Cerebellar cortex (tissue), 1 donor: ENCODE data around the gene CAMK1.

ENCODE experiments used
- DNase-seq: peaks from one replicate; pipeline ENCODE4 v3.0.0-alpha.2; 2015; ENCODE audit warnings: low spot score

CAMK1 gene

DNA sequence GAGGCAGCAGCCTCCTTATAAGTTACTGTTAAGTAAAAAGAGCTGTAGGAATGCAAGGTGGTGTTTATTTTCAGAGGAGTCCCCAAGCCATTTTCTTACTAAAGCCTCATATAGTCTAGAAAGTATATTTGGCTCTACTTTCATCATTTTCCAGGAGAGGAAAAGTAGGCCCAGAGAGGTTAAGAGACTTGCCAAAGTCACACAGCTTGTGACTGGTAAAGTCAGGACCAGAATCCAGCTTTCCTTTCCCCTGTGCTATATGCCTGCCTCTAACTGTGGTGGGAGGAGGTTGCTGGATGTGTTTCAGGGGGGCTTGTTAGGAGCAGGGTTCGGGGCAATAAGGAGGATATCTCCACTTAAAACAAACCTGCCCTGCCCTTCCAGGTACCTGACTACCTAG, 27.2 kb downstream of the CAMK1 start:
- no peak for DNase-seq

- DNase-seq, result no peak
Observed at GRCh38 chr3:9739181-9739580, 30.6 kb downstream of the CAMK1 start.

DNA sequence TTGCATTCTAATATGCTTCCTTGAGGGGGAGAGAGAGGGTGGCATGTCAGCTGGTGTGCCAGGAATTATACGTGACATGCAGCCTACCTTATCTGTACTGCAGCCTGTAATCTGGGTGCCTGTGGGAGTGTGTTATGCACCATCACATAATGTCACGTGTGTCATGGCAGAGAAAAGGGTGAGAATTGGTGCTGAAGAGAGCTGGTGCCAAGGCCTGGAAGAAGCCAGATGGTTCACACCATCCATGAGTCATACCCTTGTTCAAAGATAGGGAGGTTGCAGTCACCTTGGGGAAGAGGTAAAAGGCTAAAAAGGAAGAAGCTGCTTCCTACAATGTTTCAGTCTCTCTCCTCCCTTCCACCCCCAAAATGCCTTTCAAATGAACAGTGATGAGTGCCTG, 32.9 kb downstream of the CAMK1 start:
- no peak for DNase-seq

- peak; percentile 41 for DNase-seq
Observed at GRCh38 chr3:9732740-9733115, 37.0 kb downstream of the CAMK1 start.

DNA sequence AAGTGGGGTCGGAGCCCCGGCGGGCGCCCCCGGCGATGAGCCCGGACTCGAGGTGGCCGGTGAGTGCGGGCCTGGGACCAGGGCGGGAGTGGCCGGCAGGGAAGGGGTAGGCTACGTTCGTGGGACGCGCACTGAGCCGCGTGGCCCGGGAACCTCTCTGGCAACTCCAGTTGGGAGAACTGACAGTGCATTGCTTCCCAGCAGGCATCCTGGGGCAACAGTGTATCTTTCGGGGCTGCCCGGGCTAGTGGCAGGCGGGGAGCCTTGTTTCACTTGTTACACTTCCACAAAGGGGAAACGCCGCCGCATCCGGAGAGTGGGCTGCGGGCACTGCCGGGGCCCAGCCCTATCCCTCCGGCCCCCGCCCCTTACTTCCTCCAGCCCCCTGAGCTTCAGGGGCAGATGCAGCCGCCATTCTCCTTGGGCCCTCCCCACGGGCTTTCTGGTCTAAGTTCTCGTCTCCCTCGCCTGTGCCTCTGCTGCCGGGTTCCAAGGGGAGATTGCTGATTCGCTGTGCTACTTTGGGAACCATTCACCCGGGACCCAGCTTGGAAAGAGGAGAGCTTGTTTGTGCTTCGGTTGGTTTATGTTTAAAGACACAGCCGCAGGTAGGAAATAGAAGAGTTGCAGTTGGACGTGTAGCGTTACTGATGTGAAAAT, 37.5 kb downstream of the CAMK1 start:
- DNase-seq, result no peak

- DNase-seq, result peak; percentile 99
Observed at GRCh38 chr3:9731206-9732079, 38.3 kb downstream of the CAMK1 start, which contains the start of gene BRPF1. Gene BRPF1, plus strand, starts transcription at chr3:9731735. Its CDS starts 2,406 bp downstream, at chr3:9734141.

DNA sequence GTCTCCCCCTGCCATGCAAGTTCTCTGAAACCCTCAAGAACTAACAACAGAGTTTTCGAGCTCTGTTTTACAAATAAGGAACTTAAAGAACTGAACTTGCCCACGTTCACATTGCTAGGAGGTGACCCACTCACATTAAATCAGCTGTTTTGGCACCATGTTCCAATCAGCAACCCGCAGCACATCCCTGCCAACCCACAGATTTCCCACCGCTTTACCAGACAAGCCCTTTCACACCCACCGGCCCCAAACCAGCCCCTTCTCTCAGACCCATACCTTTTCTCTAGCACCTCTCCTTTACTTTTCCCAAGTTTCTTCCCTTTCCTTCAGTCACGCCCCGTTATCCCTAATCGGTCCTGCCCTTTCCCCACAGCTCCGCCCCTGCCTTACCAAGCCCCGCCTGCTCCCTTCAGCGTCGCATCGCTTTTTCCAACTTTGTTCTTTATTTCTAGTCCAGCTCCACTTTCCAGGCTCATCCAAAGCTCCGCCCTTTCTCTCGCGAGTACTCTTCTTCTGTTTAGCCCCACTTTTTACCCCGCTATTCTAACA, 39.0 kb downstream of the CAMK1 start:
- DNase-seq, result no peak

DNA sequence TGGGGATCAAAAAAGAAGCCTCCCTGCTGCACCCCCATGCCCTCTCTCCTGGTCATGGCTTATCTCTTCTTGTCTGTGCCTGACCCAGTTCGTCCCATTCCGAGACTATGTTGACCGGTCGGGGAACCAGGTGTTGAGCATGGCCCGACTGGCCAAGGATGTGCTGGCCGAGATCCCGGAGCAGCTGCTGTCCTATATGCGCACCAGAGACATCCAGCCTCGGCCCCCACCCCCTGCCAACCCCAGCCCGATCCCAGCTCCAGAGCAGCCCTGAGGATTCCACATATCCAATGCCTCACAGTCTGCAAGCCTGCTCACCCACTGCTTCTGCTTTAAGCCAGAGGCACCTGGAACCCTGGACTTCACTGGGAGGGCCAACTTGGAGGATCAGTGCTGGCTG, 40.3 kb downstream of the CAMK1 start:
- no peak for DNase-seq

- DNase-seq, result no peak
Observed at GRCh38 chr3:9727743-9728142, 42.0 kb downstream of the CAMK1 start.

DNA sequence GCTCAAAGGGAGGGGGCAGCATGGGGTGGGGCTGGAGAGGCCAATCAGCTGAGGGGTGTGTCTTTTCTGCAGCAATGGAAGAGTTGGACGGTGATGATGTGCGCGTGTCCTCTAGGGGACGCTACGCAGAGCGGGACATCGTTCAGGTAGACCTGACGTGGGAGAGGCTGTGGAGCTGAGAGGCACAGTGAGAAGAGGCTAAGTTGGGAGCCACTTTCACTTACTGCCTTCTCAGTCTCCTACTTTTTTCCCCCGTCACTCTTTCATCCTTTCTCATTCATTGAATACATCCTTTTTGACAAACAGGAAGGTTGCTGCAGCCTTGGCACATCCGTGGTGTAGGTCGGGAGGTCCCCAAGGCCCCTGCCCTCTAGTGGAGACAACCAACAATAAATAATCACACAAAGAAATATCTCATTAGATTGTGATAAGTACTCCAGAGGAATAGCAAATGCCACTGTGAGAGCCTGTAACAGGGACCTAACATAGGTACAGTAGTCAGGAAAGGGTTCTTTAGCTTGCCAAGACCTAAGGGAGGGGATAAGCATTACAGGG, 42.6 kb downstream of the CAMK1 start:
- peak; percentile 27 for DNase-seq

GRCh38 chr3:9725775-9726515, 43.8 kb downstream of the CAMK1 start:
- DNase-seq, result no peak

DNA sequence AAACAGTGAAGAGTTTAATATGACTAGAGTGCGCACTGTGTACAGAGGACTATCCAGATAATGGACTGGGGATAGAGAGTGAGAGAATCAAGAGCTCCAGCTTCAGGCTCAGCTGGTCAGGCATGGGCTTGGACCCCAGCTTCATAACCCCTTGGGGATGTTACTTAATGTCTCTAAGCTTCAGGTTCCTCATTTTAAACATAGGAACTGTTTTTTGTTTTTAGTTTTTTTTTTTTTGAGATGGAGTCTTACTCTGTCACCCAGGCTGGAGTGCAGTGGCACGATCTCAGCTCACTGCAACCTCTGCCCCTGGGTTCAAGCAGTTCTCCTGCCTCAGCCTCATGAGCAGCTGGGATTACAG, 48.1 kb downstream of the CAMK1 start:
- DNase-seq, result no peak

DNA sequence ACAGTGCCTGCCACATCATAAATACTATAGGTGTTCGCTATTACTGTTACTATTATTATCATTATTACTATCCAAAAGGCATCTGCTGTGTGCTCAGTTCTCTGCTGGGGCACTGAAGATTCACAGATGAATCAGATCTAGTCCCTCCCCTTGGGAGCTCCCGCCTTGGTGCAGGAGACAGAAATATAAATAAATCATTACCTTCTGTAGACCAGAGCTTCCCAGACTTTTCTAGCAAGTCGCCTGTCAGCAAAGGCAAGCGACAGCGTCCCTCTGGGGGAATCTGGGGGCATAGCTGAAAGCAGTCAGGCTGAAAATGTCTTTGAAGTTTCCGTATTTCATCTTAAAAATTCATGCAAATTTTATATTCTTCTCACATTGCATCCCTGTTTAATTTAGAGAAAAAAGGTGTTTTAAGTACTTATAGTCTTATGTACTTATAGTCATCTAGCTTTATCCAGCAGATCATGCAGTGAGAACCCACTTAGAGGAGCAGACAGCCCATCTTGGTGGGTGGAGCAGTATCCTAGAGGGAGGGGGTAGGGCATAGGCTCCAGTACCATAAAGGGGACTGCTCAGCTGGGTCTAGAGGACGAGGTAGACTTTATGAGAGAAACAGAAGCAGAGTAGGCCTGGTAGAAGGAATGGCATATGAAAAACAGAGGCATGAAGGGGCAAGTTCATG, 48.6 kb downstream of the CAMK1 start:
- no peak for DNase-seq

GRCh38 chr3:9718118-9718517, 51.6 kb downstream of the CAMK1 start:
- no peak for DNase-seq

- no peak for DNase-seq
Observed at GRCh38 chr3:9717563-9717962, 52.2 kb downstream of the CAMK1 start.

DNA sequence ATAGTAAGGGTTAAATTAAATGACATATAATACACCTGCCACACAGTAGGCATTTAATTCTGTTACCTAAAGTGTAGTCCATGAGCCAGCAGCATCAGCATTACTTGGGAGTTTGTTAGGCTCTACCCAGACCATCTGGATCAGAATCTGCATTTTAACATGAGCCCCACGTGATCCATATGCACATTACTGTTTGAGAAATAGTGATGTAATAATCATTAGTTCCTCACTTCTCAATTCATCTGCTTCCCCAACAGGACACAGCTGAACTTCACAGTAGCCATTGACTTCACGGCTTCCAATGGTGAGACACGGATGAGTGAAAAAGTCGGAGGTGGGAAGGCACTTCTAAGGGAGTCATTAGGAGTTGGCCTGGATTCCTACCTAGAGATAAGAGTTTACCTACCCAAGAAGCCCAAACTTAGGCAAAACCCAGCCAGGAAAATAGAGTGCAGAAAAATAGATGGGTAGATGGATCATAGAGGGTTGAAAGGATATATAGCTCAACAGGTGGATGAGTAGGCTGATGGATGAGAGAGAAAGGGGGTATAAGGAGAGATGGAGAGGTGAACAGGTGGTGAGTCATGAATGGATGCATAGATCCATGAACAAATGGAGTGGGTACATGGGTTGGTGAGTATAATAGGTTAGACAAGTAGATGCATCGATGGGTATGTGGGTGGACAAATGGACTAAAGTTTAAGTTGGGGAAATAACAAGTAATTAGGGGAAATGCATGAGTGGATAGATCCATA, 52.8 kb downstream of the CAMK1 start:
- DNase-seq, result no peak

GRCh38 chr3:9715764-9716437, 53.8 kb downstream of the CAMK1 start:
- peak; percentile 21 for DNase-seq

GRCh38 chr3:9715136-9715535, 54.6 kb downstream of the CAMK1 start:
- DNase-seq, result no peak

DNA sequence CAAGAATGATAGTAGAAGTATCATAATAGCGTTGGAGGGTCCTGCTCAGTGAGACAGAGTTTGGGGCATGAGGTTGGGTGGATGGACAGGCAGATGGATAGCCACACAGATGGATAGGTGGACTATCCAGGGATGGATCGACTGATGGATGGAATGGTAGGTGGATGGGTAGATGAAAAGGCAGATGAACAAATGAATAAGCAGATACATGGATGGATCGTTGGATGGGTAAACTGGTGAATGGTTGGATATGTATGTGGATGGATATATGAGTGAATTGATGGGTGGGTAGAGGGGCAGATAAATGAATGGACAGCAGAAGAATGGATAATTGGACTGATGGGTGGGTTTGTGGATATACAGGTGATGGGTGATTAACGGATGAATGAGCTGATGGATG, 56.6 kb downstream of the CAMK1 start:
- DNase-seq, result no peak

GRCh38 chr3:9712415-9712814, 57.3 kb downstream of the CAMK1 start:
- no peak for DNase-seq
